Brain pericyte (primary cell): ENCODE results near the gene CCL22.
"Not testable (repeated sequence)": the region's sequence is repeated elsewhere in the genome, so short reads cannot be mapped to it uniquely, and the experiment has no call there.

Source experiments
- DNase-seq: peaks from one replicate; pipeline ENCODE4 v3.0.0-alpha.2; 2012; ENCODE audit warnings: low read depth, low spot score

The CCL22 gene, protein sequence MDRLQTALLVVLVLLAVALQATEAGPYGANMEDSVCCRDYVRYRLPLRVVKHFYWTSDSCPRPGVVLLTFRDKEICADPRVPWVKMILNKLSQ

DNA sequence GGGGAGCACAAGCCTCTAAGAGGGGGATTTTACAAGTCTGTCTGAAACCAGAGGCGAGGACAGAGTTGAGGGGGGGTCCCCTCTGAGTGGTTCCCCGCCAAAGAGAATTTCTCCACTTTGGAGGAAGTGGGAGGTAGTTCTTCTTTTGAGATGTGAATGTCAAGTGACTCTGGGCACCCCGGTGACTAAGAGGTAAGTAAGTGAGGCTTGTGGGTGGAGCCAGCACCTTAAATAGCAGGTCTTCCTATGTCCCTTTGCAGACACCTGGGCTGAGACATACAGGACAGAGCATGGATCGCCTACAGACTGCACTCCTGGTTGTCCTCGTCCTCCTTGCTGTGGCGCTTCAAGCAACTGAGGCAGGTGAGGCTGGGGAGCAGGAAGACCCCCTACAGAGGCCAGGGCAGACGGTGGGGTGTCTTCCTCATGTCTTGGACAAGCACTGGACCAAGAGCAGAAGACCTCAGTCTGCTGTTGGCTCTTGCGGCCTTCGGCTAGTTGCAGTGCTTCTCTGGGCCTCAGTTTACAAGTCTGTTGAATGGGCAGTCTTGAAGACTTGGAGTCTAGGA is at the start of gene CCL22:
Gene CCL22 (plus strand): TSS at position 257 of the 569 bp plus-strand sequence. CDS start 34 bp downstream, at position 291.
- DNase-seq = no peak

DNA sequence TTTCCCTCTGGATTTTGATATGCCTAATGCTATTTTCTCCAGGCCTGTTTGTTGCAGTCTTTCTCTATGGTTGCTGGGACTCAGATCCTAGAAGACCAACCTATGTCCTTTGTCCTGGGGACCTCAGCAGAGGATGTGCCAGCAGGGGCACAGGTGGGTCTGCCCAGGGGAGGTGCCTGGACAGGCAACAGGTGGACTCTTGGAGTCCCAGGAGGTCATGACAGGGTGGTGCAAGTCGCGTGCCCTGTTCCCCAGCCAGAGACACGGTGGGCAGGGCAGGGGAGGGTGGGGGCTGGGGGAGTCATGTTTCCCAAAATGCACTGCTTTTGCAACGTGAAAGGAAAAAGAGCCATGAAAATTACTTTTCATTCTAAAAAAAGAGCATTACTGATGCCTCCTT is 47.8 kb upstream of the CCL22 start:
- no peak for DNase-seq

DNA sequence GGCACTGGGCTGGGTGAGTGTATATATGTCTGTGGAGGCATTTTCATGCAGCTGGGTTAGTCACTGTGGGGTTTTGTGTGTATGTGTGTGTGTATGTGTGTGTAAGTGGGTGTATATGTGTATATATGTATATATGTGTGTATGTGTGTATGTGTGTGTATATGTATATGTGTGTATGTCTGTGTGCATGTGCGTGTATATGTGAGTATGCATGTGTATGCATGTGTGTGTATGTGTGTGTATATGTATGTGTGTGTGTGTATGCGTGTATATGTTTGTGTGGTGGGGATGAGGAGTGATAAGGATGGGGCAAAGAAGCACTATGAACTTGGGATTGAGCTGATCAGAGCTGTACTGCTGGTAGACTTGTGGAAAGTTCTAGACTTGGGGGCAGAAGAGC is 45.1 kb upstream of the CCL22 start:
- DNase-seq = no peak

DNA sequence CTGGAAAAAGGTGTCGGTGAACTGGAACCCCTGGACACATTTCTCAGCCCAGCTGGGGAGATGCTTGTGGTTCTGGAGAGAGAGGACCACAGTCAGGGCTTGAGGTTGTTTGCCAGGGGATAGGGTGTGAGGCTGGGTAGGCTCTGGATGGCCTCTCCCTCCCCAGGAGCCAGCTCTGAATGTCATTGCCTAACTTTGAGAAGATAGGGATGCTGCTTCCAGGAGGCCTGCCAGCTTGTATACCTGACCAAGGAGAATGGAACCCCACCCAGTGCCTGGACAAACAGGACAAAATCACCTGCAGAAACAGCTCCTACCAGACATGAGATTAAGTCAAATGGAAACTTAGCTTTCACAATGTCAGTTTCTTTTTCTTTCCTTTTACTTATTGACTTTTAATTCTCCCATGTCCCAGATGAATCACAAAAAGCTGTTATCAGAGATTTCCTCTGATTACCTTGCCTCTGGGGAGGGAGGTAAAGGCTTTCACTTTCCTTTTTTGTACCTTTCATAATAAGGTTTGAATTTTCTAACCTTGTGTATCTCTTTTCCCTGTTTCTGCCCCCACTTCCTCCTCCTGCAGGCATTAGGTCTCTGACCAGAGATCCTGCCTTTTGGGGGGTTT is 44.3 kb upstream of the CCL22 start:
- DNase-seq = no peak

DNA sequence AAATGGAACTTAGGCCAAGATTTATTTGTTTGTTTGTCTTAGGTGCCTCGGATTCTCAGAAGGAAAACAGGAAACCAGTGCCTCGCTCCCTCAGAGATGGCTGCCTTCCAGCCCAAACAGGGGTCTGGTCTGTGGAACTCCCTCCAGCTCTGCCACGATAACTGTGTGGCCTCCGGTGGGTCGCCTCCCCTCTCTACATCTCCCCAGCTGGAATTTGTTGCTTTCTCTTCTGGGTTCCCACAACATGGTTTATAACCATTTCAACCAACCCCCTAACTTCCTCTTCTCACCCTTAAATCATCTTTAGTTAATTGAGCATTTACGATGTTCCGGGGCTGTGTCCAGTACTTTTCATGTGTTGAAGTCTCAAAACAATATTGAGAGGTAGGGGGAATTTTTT is 43.2 kb upstream of the CCL22 start:
- DNase-seq = no peak

DNA sequence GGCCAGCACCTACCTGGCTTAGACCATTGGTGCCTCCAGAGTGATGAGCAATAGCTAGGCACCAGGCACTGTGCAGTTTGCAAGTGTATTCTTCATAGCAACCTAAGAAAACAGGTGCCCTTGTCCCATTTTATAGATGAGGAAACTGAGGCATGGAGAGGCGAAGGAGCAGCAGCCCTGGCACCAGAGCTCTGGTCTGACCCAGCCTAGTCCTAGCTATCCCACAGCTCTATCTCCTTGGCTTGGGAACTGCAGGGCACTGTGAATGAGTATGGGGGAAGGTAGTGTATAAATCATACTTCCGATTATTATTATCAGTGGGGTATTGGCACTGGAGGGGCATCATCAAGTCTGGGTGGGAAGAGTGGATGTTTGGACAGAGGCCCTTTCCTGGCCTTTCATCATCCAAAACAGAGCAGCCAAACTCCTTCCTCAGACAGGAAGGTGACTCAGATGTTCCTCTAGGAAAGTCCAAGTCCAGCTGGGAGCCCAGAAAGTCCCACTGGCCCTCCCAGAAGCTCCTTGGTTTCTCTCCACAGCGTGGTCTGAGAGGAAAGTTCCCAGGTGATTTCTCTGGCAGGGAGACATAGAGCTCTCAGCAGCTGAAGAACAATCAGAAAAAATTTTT is 42.1 kb upstream of the CCL22 start:
- no peak for DNase-seq

DNA sequence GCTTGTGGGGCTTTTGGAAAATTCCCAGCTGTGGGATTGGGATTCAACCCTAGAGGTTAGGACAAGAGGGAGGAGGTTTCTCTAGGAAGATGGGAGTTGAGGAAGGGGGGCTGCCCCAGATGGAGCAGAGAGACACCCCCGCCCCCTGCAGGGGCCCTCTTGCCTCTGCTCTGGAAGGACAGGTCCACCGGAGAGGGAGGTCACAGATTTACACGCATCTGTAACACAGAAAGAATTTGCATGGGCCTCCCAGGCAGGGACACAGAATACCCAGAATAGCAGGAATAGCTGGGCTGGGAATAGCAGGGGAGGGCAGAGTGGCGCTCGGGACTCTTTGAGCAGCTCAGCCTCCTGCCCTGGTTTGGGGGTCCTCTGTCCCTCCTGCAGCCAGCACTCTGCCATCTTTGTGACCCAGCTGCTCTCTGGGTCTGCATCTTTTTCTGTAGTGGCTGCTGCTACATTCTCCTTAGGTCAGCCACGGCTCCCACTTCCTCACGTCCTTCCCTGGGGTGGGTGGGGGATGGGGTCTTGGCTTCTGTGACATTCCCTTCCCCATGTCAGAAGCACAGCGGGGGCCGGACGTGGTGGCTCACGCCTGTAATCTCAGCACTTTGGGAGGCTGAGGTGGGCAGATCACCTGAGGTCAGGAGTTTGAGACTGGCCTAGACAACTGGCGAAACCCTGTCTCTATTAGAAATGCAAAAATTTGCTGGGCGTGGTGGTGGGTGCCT is 40.2 kb upstream of the CCL22 start:
- no peak for DNase-seq

DNA sequence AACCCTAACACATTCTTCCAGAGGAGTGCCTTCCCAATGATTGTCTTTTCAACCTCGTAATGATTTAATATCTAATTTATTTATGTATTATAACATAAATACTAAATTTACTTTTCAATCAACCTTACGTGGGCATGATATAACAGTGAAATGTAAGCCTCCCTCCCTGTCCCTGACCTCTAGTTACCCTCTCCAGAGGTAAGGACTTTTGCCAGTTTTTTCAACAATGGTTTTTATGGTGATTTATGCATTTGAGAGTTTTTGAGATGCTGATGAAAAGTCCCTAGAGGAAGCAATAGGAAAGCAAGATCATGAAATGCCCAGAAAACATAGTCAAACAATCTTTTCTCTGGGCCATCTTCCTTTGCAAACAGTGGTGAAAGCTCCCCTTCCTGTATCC is 38.9 kb upstream of the CCL22 start:
- no peak for DNase-seq

DNA sequence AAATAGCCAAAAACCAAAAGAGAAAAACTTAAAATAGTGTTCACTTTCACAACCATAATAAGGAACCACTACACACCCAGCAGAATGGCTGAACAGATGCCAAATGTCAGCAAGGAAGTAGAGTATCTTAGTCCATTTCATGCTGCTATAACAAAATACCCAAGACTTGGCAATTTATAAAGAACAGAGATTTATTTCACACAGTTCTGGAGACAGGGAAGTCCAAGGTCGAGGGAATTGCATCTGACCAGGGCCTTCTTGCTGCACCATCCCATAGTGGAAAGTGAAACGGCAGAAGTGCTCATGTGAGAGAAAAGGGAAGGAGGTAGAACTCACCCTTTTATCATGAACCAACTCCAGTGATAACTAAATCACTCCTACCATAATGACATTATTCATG is 33.8 kb upstream of the CCL22 start:
- DNase-seq = no peak

DNA sequence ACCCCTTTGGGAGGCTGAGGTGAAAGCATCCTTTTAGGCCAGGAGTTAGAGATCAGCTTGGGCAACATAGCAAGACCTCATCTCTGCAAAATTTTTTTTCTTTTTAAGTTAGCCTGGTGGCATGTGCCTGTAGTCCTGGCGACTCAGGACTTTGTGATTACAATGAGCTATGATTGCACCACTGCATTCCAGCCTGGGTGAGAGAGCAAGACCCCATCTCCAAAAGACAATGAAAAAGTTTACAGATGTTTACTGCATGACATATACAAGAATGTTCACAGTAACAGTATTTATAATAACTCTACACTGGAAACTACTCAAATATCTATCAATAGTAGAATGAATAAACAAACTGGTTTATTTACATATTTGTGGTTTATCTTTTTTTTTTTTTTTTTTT is 33.1 kb upstream of the CCL22 start:
- DNase-seq = no peak

DNA sequence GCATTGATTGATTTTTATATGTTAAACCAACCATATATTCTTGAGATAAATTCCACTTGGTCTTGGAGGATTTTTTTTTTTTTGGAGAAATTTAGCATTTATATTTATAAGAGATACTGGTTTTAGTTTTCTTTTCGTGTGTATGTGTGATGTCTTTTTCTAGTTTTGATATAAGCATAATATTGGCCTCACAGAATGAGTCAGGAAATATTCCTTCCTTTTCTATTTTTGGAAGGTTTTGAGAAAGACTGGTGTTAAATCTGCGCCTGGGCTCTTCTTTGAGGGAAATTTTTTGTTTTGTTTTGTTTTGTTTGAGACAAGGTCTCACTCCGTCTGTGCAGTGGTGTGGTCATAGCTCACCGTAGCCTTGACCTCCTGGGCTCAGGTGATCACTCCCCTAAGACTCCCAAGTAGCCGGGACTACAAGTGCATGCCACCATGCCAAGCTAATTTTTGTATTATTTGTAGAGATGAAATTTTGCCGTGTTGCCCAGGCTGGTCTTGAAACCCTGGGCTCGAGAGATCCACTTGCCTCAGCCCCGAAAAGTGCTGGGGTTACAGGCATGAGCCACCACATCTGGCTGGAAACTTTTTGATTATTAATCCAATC is 28.8 kb upstream of the CCL22 start:
- no peak for DNase-seq

DNA sequence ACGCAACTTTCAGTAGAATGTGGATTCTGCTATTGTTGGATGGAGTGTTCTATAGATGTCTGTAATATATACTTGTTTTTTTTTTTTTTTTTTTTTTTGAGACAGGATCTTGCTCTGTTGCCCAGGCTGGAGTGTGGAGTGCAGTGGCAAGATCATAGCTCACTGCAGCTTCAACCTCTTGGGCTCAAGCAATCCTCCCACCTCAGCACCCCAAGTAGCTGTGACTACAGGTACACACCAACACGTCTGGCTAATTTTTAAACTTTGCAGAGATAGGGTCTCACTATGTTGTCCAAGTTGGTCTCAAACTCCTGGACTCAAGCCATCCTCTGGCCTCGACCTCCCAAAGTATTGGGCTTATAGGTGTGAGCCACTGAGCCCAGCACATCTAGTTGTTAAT is 27.2 kb upstream of the CCL22 start:
- DNase-seq = no peak

DNA sequence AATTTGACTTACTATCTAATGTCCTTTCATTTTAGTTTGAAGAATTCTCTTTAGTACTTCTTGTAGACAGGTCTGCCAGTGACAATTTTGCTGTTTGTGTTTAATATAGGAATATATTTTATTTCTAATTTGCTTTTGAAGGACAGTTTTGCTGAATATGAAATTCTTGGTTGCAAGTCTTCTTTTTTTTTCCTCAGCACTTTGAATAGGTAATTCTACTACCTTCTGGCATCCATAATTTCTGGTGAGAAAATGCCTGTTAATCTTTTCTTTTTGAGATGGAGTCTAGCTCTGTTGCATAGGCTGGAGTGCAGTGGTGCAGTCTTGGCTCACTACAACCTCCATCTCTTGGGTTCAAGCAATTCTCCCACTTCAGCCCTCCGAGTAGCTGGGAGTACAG is 25.2 kb upstream of the CCL22 start:
- no peak for DNase-seq

DNA sequence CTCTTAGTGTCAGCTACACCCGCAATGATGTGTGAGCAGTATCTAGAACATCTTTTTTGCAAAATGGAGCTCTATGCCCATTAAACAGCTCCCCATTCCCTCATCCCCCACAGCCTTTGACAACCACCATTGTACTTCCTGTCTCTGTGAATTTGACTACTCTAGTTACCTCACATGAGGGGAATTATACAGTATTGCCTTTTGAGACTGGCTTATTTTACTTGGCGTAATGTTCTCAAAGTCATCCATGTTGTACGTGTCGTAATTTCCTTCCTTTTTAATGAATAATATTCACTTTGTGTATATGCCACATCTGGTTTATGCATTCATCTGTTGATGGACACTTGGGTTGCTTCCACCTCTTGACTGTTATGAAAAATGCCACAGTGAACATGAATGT is 23.2 kb upstream of the CCL22 start:
- DNase-seq = no peak

DNA sequence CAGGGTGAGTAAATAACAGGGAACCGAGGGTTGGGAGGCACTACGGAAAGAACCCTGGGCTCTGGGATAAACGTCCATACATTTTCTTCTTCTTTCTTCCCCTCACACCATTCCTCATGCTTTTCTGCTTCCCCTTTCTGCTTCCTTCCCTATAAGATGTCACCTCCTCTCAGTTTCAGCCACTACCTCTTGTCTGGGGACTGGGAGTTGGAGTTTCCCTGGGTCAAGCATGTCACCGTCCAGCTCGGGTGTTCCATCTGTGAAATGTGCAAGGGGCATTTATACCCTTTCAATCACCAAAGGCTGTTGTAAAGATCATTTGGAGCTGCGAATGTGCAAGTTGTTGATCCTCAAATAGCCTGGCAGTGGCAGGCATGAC is 17.5 kb upstream of the CCL22 start:
- no peak for DNase-seq

DNA sequence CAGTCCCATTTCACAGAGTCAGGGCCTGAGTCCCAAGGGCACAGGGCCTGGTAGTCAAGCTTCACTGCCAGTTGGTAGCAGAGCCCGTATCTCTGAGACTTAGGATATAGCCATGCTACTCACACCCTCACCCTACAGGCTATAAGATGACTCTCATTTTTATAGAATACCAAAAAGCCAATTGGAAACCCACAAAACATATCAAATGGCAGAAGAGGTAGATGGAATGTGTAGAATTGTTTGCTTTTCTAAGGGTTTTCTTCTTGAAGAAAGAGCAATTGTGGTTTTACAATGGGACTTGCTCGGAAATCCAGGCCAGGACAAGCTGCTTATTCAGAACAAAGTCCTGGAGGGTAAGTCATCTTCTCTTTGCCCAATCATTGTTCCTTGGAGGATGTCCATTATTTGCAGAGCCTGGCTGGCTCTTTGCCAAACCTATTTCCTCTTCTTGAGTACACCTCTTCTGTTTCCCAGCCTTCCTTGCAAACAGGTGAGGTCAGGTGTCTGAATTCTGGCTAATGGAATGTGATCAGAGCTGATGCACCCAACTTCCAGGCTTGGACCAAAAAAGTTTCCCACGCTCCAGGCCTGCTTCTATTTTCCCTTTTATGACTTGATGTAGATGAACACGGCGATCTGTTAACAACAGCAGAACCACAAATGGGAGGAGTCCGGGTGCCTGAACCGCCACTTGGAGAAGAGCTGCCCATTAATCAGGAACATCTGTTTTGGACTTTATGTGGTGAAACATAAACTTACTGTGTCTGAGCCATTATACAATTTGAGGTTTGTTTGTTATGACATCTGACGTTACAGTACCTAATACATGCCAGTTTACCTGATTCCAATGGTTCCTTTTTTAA is 16.9 kb upstream of the CCL22 start:
- DNase-seq = peak; percentile 29

DNA sequence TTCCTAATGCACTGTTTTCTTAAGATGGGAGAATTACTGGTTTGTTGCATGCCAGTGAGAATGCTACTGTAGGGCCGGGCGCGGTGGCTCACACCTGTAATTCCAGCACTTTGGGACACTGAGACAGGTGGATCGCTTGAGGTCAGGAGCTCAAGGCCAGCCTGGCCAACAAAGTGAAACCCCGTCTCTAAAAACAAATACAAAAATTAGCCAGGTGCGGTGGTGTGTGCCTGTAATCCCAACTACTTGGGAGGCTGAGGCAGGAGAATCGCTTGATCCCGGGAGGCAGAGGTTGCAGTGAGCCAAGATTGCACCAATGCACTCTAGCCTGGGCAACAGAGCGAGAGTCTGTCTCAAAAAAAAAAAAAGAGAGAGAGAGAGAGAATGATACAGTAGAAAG is 16.0 kb upstream of the CCL22 start:
- DNase-seq = not testable (repeated sequence)

DNA sequence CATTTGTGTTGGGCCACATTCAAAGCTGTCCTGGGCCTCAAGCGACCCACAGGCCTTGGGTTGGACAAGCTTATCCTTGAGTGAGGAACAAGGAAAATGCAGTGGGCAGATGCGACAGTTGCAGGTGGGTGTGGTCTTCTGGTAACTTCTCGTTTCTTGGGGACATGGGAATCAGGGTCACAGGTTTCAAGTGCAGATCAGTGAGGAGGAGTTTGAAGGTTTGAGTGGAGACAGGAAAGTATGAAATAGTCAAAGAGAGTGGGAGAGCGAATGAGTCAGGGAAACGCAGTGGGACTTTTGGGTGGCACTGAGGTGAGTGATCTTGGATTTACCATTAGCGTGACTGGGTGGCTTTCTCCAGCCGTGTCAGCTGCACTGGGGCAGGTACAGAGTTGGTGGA is 15.4 kb upstream of the CCL22 start:
- no peak for DNase-seq

DNA sequence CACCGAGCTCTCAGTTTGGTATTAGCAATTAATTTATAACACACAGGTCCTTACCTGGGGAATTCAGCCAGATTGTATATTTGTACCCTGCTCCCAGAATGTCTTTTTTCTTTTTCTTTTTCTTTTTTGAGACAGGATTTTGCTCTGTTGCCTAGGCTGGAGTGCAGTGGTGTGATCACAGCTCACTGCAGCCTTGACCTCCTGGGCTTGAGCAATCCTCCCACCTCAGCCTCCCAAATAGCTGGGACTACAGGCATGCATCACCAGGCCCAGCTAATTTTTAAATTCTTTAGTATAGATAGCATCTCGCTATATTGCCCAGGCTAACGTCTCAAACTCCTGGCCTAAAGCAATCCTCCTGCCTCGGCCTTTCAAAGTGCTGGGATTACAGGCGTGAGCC is 14.5 kb upstream of the CCL22 start:
- DNase-seq = not testable (repeated sequence)

DNA sequence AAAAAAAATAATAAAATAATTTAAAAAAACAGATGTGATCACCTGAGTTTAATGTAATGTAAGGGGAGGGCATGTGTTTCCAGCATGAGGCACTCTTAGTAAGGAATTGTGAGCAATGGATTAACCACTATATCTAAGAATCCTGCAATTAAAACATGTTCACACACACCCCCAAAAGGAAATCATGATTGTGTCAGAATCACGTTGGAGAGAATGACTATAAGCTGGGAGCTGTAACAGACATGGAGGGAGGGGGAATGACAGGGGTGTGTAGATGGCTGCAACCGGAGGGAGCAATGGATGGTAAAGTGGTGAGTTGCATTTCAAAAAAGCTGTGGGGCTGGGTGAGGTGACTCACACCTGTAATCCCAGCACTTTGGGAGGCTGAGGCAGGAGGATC is 13.6 kb upstream of the CCL22 start:
- DNase-seq = no peak

DNA sequence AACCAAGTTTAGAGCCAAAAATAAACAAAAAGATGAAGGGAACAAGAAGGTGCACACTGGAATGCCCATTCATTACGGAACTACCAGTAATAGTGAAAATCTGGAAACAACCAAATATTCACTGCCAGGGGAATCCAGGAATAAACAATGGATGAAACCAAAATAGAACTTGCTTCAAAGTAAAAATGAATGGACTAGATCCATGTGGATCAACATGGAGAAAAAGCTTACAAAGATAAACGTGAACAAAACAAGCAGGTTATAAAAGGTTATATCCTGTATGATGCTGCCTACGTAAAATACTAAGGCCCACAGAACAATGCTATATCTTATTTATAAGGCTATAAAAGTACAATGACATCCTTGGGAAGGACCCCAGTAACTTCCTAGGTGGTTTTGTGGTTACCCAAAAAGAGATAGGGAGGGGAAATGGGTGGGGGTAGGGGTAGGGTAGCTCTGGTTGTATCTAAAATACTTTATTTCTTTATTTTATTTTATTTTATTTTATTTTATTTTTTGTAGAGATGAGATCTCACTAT is 12.8 kb upstream of the CCL22 start:
- DNase-seq = no peak
